PC-9 (cell line): ENCODE data around the gene SCN8A. TPM values are rescaled to one million over a fixed set of nuclear protein-coding genes. Genes with fewer than 3 reads are reported as not detected.

ENCODE experiments used
- BruUV-seq: library from RNA; stranded (reverse); fragments of 400-500 nt; replicated peaks from 2 replicates; lab custom pipeline; 2021; lab: Mats Ljungman, UMichigan
- CTCF ChIA-PET: fragments of 300-600 bp; sonication (Branson Sonifier 250); formaldehyde crosslinking; loops from one replicate; lab custom pipeline; 2022; ENCODE audit warnings: antibody characterized with exemption; lab: Charles Lee
- POLR2A ChIA-PET: fragments of 300-600 bp; sonication (Branson Sonifier 250); formaldehyde crosslinking; loops from one replicate; lab custom pipeline; 2022; ENCODE audit warnings: antibody characterized with exemption; ENCODE audit not compliant: unreplicated experiment; lab: Charles Lee
- DNase-seq, 2 experiments: peaks; one replicate each; pipeline versions ENCODE4 v3.0.0 to v3.0.0-alpha.2; 2015 to 2022; ENCODE audit warnings: mixed read lengths in 1 of 2
- H2AFZ ChIP-seq: fragments of 200-600 bp; sonication (generic); 2 replicates; pipeline ENCODE4 v1.8.1; 2017; ENCODE audit warnings: antibody characterized with exemption
- H3F3A ChIP-seq: fragments of 200-600 bp; sonication (generic); 2 replicates; pipeline ENCODE4 v1.8.1; 2017; ENCODE audit warnings: antibody characterized with exemption, mild to moderate bottlenecking, low read depth; ENCODE audit not compliant: insufficient read depth
- H3K27ac ChIP-seq: fragments of 200-600 bp; sonication (generic); 2 replicates; pipeline ENCODE4 v1.6.1; 2016; ENCODE audit warnings: mixed run types
- H3K27me3 ChIP-seq: fragments of 200-600 bp; sonication (generic); 2 replicates; pipeline ENCODE4 v1.6.1; 2016; ENCODE audit warnings: low read depth, mixed run types; ENCODE audit not compliant: insufficient read depth
- H3K36me3 ChIP-seq: fragments of 200-600 bp; sonication (generic); 2 replicates; pipeline ENCODE4 v1.6.1; 2016; ENCODE audit warnings: low read depth, mixed run types
- H3K4me1 ChIP-seq: fragments of 200-600 bp; sonication (generic); replicated peaks from 2 replicates; pipeline ENCODE4 v1.6.1; 2016; ENCODE audit warnings: mixed run types; ENCODE audit not compliant: insufficient read depth
- H3K4me2 ChIP-seq: fragments of 200-600 bp; sonication (generic); 2 replicates; pipeline ENCODE4 v1.6.1; 2017; ENCODE audit warnings: mixed run types
- H3K4me3 ChIP-seq: fragments of 200-600 bp; sonication (generic); 2 replicates; pipeline ENCODE4 v1.6.1; 2016; ENCODE audit warnings: mixed run types
- H3K79me2 ChIP-seq: fragments of 200-600 bp; sonication (generic); 2 replicates; pipeline ENCODE4 v1.6.1; 2017; ENCODE audit warnings: low read depth, mixed run types
- H3K9me2 ChIP-seq: fragments of 200-600 bp; sonication (generic); 2 replicates; pipeline ENCODE4 v1.8.1; 2017; ENCODE audit warnings: mild to moderate bottlenecking; ENCODE audit not compliant: insufficient read depth
- H3K9me3 ChIP-seq: fragments of 200-600 bp; sonication (generic); 2 replicates; pipeline ENCODE4 v1.8.1; 2016; ENCODE audit warnings: low read depth; ENCODE audit not compliant: insufficient read depth
- H4K20me1 ChIP-seq: fragments of 200-600 bp; sonication (generic); 2 replicates; pipeline ENCODE4 v1.8.1; 2017; ENCODE audit not compliant: insufficient read depth
- CTCF ChIP-seq: fragments of 200-600 bp; sonication (generic); conservative IDR thresholded peaks from 2 replicates; pipeline ENCODE4 v1.6.1; 2017; ENCODE audit warnings: mixed run types, antibody characterized with exemption, mild to moderate bottlenecking, moderate library complexity
- EZH2 ChIP-seq: fragments of 200-600 bp; sonication (generic); IDR thresholded peaks from 2 replicates; pipeline ENCODE4 v1.8.0; 2017; ENCODE audit warnings: antibody characterized with exemption, low read depth
- intact Hi-C: fragments of 100-400 bp; cut with micrococcal nuclease; formaldehyde crosslinking; loops from one replicate; pipeline ENCODE4 v1.10.0; 2022; ENCODE audit not compliant: unreplicated experiment
- total RNA-seq: library from RNA; stranded (reverse); gene quantifications from 2 replicates; pipeline ENCODE4 v1.2.3, GENCODE V29; 2021

Gene SCN8A
- total RNA-seq, 1 experiment from 2014 or later: 0.17 TPM

GRCh38 chr12:51726931-51727330 is 135.9 kb downstream of the SCN8A start:
- H3K9me2 ChIP-seq: no peaks in the 10 kb centered on the region

GRCh38 chr12:51729331-51729730 is 138.3 kb downstream of the SCN8A start:
- Histone ChIP-seq H3K27me3 (peaks cover 38% of the 10 kb centered on the region), H3K79me2 (no peaks in the 10 kb centered on the region), H4K20me1 (no peaks in the 10 kb centered on the region), H3K36me3 (no peaks in the 10 kb centered on the region), H3K4me2 (no peak overlapping the region), H3K9me3 (no peaks in the 10 kb centered on the region), H3K9me2 (no peaks in the 10 kb centered on the region), H3K27ac (no peak overlapping the region), H3F3A (no peaks in the 10 kb centered on the region), H3K4me1 (no peaks in the 10 kb centered on the region), H2AFZ (no peak overlapping the region), H3K4me3 (no peak overlapping the region)
- intact Hi-C loops: no loop called here
- ChIA-PET POLR2A (no interaction called here), CTCF (no interaction called here)
- DNase-seq: no peak
- TF ChIP-seq CTCF (no peak), EZH2 (no peak)
- BruUV-seq: no TSS peak

More at GRCh38 chr12:51726931-51727330, 135.9 kb downstream of the SCN8A start:
- H3K27me3 ChIP-seq: peaks cover 61% of the 10 kb centered on the region
- no peak overlapping the region for H3K4me3 ChIP-seq
- no peaks in the 10 kb centered on the region for H3K36me3 ChIP-seq
- ChIA-PET CTCF (no interaction called here), POLR2A (no interaction called here)
- TF ChIP-seq EZH2 (no peak), CTCF (no peak)
- H4K20me1 ChIP-seq: no peaks in the 10 kb centered on the region
- H2AFZ ChIP-seq: no peak overlapping the region
- DNase-seq: no peak
- no peaks in the 10 kb centered on the region for H3F3A ChIP-seq
- no peaks in the 10 kb centered on the region for H3K4me1 ChIP-seq
- H3K4me2 ChIP-seq: no peak overlapping the region
- H3K27ac ChIP-seq: no peak overlapping the region
- intact Hi-C loops: no loop called here
- no TSS peak for BruUV-seq
- no peaks in the 10 kb centered on the region for H3K9me3 ChIP-seq
- no peaks in the 10 kb centered on the region for H3K79me2 ChIP-seq

DNA sequence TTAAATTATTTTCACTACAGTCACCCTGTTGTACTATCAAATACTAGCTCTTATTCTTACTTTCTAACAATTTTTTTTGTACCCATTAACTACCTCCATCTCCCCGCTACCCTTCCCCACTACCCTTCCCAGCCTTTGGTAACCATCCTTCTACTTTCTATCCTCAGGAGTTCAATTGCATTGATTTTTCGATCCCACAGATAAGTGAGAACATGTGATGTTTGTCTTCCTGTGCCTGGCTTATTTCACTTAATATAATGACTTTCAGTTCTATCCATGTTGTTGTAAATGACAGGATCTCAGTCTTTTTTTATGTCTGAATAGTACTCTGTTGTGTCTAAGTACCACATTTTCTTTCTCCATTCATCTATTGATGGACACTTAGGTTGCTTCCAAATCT is 139.7 kb downstream of the SCN8A start:
- no peak overlapping the region for H3K4me3 ChIP-seq
- H3K4me2 ChIP-seq: no peak overlapping the region
- H3K36me3 ChIP-seq: no peaks in the 10 kb centered on the region
- H3K27ac ChIP-seq: no peak overlapping the region
- intact Hi-C loops: no loop called here
- H3K4me1 ChIP-seq: no peaks in the 10 kb centered on the region
- no peak overlapping the region for H2AFZ ChIP-seq
- no peaks in the 10 kb centered on the region for H3K9me2 ChIP-seq
- no peaks in the 10 kb centered on the region for H4K20me1 ChIP-seq
- CTCF ChIA-PET: no interaction called here
- DNase-seq: no peak
- POLR2A ChIA-PET: no interaction called here
- H3K79me2 ChIP-seq: no peaks in the 10 kb centered on the region
- H3K9me3 ChIP-seq: no peaks in the 10 kb centered on the region
- BruUV-seq: no TSS peak
- H3K27me3 ChIP-seq: peaks cover 45% of the 10 kb centered on the region
- no peak for TF ChIP-seq EZH2
- no peak for TF ChIP-seq CTCF
- no peaks in the 10 kb centered on the region for H3F3A ChIP-seq
